GM03348 (cell line): ENCODE measurements around the gene RLF.

ENCODE experiments used
- DNase-seq: peaks from one replicate; pipeline ENCODE4 v3.0.0; 2012; ENCODE audit warnings: low spot score

The RLF gene

DNA sequence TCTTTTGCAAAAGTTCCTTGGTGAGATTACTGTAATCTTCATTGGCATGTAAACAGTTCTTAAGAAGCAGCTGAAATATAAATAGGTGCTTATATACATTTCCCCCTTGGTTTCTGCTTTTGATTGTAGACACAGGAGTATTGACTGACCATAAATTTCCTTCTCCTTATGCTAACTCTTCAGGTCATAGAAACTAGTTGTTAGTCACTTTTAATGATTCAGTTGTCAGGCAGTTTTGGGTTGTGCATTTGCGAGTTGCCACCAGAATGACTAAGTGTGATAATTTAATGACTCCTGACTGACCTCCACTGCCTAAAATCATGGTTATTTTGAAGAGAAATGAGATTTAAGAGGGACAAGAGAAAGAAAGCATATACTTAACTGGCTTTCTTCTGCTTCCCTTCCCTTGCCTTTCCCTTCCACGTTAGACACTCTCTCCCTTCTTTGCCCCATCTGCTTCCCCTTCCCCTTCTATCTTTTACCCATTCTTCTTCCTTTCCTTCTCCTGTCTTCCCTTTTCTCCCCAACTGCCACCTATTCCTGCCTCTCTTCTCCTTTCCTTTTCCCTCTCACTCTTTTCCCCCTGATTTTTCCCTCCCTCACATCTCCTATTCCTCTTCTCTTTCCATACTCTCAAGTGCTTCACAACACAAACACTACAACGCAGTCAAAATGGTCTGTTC, 109.1 kb downstream of the RLF start:
- DNase-seq, result peak; percentile 24

DNA sequence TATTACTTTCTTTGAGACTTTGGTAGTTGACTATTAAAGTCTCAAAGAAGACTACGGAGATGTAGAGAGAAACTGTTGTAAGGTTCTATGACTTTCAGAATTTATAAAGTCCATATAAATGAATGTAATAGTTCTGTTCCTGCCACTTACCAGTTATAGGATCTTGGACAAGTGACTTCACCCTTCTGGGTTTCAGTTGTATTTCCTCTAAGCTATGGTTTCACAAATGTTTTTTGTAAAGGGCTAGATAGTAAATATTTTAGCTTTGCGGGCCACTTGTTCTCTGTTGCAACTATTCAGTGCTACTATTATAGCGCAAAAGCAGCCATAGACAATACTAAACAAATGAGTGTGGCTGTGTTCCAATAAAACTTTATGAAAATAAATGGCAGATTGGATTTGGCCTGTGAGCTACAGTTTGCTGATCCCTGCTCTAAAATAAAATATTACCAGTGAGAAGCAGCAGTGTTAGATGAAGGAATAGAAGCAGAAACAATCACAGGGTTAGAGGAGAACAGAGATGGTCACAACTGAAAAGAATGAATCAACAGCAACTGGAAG, 111.5 kb downstream of the RLF start:
- DNase-seq, result no peak

GRCh38 chr1:40273547-40274166, 112.5 kb downstream of the RLF start:
- no peak for DNase-seq

DNA sequence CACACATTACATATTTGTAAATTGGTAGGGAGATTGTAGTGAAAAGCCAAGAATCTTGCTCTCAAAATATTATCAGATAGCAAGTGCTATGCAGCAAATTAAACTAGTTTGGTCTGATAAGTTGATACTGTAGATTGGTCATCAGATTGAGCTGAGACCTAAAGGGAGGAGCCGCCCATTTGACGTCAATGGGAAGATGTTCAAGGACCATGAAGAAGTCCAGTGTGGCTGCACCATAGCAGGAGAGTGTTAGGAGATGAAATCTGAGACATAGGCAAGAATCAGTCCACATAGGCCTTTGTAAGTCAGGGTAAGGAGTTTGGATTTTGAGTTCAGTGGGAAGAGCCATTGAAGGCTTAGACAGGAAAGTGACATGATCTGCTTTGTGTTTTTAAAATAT, 113.1 kb downstream of the RLF start:
- DNase-seq, result no peak

DNA sequence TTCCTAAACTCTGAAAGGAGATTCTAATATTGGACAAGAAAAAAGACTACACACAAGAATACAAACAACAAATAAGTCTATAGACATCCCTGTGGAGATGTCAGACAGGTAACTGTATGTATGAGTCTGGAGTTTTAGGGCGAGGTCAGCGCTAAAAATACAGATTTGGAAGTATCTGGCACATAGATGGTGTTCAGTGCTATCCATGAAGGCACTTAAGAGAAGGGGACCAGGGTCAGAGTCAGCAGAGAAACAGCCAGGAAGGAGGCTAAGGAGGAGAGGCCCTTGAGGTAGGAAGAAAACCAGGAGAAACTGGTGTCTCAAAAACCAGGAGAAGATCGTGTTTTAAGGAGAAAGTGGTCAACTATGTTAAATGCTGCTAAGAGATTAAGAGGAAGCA, 114.9 kb downstream of the RLF start:
- no peak for DNase-seq

DNA sequence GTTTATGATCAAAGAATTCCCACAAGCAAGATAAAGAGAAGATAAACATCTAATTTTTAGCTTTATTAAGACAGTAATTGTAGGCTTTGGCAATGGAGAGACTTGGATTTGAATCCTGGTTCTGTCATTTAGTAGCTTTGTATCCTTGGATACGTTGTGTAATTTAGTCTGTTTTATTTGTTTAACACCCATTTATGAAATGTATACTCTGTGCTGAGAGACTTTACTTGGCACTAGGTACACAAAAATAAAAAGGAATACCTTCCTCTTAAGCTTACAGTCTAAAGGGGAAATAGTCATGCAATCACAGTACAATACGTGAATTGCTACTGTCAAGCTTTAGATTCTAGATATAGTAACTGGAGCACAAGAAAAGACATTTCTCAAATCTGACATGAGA, 120.7 kb downstream of the RLF start:
- no peak for DNase-seq
